Dendritic cell treated with granulocyte-macrophage colony-stimulating factor and Interleukin-4, amounts not matched to agents 40 ng/mL and 50 ng/mL, for 4 days (primary cell): Measurements from ENCODE around the gene PNMA6F.
"Not testable (repeated sequence)": the region's sequence is repeated elsewhere in the genome, so short reads cannot be mapped to it uniquely, and the experiment has no call there.

ENCODE experiments used
- H3K27ac Mint-ChIP-seq: one replicate; pipeline ENCODE4 v1.8.0; 2022; ENCODE audit warnings: mild to moderate bottlenecking, mixed read lengths
- H3K27me3 Mint-ChIP-seq: one replicate; pipeline ENCODE4 v1.8.0; 2022; ENCODE audit warnings: mild to moderate bottlenecking, mixed read lengths
- H3K36me3 Mint-ChIP-seq: one replicate; pipeline ENCODE4 v1.8.0; 2022; ENCODE audit warnings: low read depth, mixed read lengths
- H3K4me1 Mint-ChIP-seq: one replicate; pipeline ENCODE4 v1.8.0; 2022; ENCODE audit warnings: low read depth, mixed read lengths
- H3K4me3 Mint-ChIP-seq: one replicate; pipeline ENCODE4 v1.8.0; 2022; ENCODE audit warnings: mild to moderate bottlenecking, moderate library complexity, mixed read lengths
- H3K9me3 Mint-ChIP-seq: one replicate; pipeline ENCODE4 v1.8.0; 2022; ENCODE audit warnings: mixed read lengths
- intact Hi-C: fragments of 100-400 bp; cut with micrococcal nuclease; formaldehyde crosslinking; loops from one replicate; pipeline ENCODE4 v1.15.0; 2022

Gene PNMA6F

GRCh38 chrX:153302796-153303195 is 18.8 kb downstream of the PNMA6F start:
- H3K4me1 Mint-ChIP-seq, result no peaks in the 10 kb centered on the region
- intact Hi-C loops, result no loop called here
- peaks cover 42% of the 10 kb centered on the region for H3K27me3 Mint-ChIP-seq
- no peak overlapping the region for H3K4me3 Mint-ChIP-seq
- no peak overlapping the region for H3K27ac Mint-ChIP-seq
- no peaks in the 10 kb centered on the region for H3K9me3 Mint-ChIP-seq
- H3K36me3 Mint-ChIP-seq, result no peaks in the 10 kb centered on the region

GRCh38 chrX:153301746-153302145 is 19.8 kb downstream of the PNMA6F start:
- no peaks in the 10 kb centered on the region for H3K9me3 Mint-ChIP-seq
- no peak overlapping the region for H3K27ac Mint-ChIP-seq
- H3K27me3 Mint-ChIP-seq, result peaks cover 44% of the 10 kb centered on the region
- H3K4me3 Mint-ChIP-seq, result no peak overlapping the region
- no peaks in the 10 kb centered on the region for H3K4me1 Mint-ChIP-seq
- H3K36me3 Mint-ChIP-seq, result no peaks in the 10 kb centered on the region
- intact Hi-C loops, result no loop called here

DNA sequence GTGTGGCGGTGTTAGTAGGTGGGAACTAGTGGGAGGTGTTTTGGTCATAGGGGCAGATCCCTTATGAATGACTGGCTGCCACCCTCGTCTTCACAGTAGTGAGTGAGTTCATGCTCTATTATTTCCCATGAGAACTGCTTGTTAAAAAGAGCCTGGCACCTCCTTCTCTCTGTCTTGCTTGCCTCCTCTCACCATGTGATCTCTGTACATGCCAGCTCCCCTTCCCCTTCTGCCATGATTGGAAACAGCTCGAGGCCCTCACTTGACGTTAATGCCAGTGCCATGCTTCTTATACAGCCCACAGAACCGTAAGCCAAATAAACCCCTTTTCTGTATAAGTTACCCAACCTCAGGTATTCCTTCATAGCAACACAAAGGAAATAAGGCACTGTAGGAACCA is 21.7 kb downstream of the PNMA6F start:
- Mint-ChIP-seq H3K9me3 (no peaks in the 10 kb centered on the region), H3K36me3 (no peaks in the 10 kb centered on the region)
- intact Hi-C loops, result no loop called here

DNA sequence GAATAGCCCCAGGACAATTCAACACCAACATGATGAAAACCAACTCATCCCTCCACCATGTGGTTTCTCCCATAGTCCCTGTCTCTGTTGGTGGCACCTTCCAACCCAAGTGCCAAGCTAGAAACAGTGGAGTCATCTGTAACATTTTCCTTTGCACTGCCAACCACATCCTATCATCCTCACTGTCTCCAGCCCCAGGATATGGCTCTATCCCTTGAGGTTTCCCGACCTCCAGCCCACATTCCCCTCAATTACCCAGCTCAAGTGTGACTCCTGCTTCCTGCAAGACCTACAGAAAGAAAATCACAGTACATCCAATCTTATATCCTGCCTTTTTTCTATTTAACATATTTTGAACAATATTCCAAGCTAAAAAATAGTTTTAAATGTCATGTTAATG is 24.2 kb downstream of the PNMA6F start:
- H3K4me1 Mint-ChIP-seq, result peaks cover 6% of the 10 kb centered on the region
- peaks cover 24% of the 10 kb centered on the region for H3K27me3 Mint-ChIP-seq
- no peak overlapping the region for H3K27ac Mint-ChIP-seq
- no peaks in the 10 kb centered on the region for H3K9me3 Mint-ChIP-seq
- no peaks in the 10 kb centered on the region for H3K36me3 Mint-ChIP-seq
- H3K4me3 Mint-ChIP-seq, result no peak overlapping the region
- intact Hi-C loops, result no loop called here

More for the DNA sequence above, 21.7 kb downstream of the PNMA6F start:
- H3K27me3 Mint-ChIP-seq, result peaks cover 44% of the 10 kb centered on the region
- no peak overlapping the region for H3K27ac Mint-ChIP-seq
- no peaks in the 10 kb centered on the region for H3K4me1 Mint-ChIP-seq
- no peak overlapping the region for H3K4me3 Mint-ChIP-seq

DNA sequence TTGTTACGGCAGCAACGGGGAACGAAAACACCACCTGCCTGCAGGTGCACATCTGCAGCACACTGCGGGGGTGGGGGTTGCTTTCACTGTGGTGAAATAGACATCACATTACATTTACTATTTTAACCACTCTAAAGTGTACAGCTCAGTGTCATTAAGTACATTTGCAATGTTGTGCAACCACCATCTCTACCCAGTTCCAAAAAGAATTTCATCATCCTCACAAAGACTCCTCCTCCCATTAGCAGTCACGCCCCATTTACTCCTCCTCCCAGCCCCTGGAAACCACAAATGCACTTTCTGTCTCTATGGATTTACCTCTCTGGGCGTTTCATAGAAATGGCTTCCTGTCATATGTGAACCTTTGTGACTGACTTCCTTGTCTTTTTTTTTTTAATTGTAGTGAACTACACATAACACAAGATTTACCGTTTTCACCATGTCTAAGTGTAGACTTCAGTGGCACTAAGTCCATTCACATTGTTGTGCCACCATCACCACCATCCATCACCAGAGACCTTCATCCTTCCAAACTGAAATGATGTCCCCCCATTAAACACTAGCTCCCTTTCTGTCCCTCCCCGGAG is 28.0 kb downstream of the PNMA6F start:
- H3K4me3 Mint-ChIP-seq, H3K27ac Mint-ChIP-seq, intact Hi-C loops, H3K36me3 Mint-ChIP-seq, H3K9me3 Mint-ChIP-seq, H3K27me3 Mint-ChIP-seq, H3K4me1 Mint-ChIP-seq: not testable (repeated sequence)

GRCh38 chrX:153288807-153289206 is 32.8 kb downstream of the PNMA6F start:
- H3K27ac Mint-ChIP-seq, H3K27me3 Mint-ChIP-seq, H3K9me3 Mint-ChIP-seq, intact Hi-C loops, H3K36me3 Mint-ChIP-seq, H3K4me3 Mint-ChIP-seq, H3K4me1 Mint-ChIP-seq: not testable (repeated sequence)

GRCh38 chrX:153285678-153286077 is 35.9 kb downstream of the PNMA6F start:
- H3K4me1 Mint-ChIP-seq, H3K36me3 Mint-ChIP-seq, H3K9me3 Mint-ChIP-seq, H3K27me3 Mint-ChIP-seq, H3K27ac Mint-ChIP-seq, intact Hi-C loops, H3K4me3 Mint-ChIP-seq: not testable (repeated sequence)

DNA sequence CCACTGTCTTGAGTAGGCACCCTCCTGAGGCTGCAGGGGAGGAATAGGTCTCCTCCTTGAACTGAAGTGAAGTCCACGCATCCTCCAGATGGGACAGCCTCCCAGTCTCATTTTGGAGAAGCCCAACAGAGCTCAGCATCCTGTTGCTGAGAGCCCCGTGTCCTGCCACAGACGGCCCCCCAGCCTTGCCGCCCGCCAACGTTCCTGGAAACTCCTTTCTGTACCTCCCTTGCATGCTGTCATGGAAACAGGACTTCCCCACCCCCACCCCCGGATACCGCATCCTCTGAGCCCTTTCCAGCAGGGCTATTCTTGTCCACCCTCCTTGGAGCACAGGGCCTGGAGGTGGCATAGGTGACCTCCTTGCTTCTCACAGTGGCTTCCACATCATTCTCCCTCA is 37.6 kb downstream of the PNMA6F start:
- H3K9me3 Mint-ChIP-seq, H3K4me1 Mint-ChIP-seq, intact Hi-C loops, H3K4me3 Mint-ChIP-seq, H3K27ac Mint-ChIP-seq, H3K27me3 Mint-ChIP-seq, H3K36me3 Mint-ChIP-seq: not testable (repeated sequence)

GRCh38 chrX:153281784-153282183 is 39.8 kb downstream of the PNMA6F start:
- H3K4me1 Mint-ChIP-seq, intact Hi-C loops, H3K27ac Mint-ChIP-seq, H3K4me3 Mint-ChIP-seq, H3K36me3 Mint-ChIP-seq, H3K9me3 Mint-ChIP-seq, H3K27me3 Mint-ChIP-seq: not testable (repeated sequence)

- H3K36me3 Mint-ChIP-seq, H3K4me1 Mint-ChIP-seq, H3K27me3 Mint-ChIP-seq, intact Hi-C loops, H3K9me3 Mint-ChIP-seq, H3K27ac Mint-ChIP-seq, H3K4me3 Mint-ChIP-seq: not testable (repeated sequence)
Measured at GRCh38 chrX:153279304-153279703, 42.3 kb downstream of the PNMA6F start.

- H3K9me3 Mint-ChIP-seq, H3K4me1 Mint-ChIP-seq, H3K36me3 Mint-ChIP-seq, intact Hi-C loops, H3K27ac Mint-ChIP-seq, H3K27me3 Mint-ChIP-seq, H3K4me3 Mint-ChIP-seq: not testable (repeated sequence)
Measured at GRCh38 chrX:153276049-153276448, 45.5 kb downstream of the PNMA6F start.

DNA sequence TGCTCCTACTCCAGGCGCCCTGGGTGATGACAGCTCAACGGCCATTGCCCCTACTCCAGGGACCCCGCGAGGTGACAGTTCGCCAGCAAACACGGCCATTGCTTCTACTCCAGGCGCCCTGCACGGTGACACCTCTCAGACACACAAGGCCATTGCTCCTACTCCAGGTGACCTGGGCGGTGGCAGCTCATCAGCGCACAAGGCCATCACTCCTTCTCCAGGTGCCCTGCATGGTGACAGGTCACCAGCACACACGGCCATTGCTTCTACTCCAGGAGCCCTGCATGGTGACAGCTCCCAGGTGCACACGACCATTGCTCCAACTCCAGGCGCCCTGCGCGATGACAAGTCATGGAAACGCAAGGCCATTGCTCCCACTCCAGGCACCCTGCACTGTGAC is 46.1 kb downstream of the PNMA6F start:
- H3K27ac Mint-ChIP-seq, H3K27me3 Mint-ChIP-seq, H3K4me3 Mint-ChIP-seq, H3K9me3 Mint-ChIP-seq, H3K36me3 Mint-ChIP-seq, intact Hi-C loops, H3K4me1 Mint-ChIP-seq: not testable (repeated sequence)

DNA sequence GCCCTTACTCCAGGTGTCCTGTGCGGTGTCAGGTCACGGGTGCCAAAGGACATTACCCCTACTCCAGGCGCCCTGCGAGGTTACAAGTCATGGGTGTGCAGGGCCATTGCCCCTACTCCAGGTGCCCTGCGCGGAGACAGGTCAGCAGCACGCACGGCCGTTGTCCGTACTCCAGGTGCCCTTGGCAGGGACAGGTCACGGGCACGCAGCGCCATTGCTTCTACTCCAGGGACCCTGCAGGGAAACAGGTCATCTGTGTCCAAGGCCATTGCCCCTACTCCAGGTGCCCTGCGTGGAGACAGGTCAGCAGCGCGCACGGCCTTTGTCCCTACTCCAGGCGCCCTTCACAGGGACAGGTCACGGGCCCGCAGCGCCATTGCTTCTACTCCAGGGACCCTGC is 49.0 kb downstream of the PNMA6F start:
- H3K27me3 Mint-ChIP-seq, H3K9me3 Mint-ChIP-seq, intact Hi-C loops, H3K36me3 Mint-ChIP-seq, H3K4me3 Mint-ChIP-seq, H3K27ac Mint-ChIP-seq, H3K4me1 Mint-ChIP-seq: not testable (repeated sequence)

DNA sequence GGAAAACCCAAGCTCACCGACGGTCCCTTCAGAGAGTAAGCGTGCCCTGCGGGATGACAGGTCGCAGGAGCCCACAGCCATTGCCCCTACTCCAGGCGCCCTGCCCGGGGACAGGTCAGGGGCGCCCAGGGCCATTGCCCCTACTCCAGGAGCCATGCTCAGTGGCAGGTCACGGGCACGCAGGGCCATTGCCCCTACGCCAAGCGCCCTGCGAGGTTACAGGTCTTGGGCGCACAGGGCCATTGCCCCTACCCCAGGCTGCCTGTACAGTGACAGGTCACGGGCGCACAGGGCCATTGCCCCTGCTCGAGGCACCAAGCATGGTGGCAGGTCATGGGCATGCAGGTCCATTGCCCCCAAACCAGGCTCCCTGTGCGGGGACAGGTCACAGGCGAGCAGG is 49.5 kb downstream of the PNMA6F start:
- H3K36me3 Mint-ChIP-seq, H3K9me3 Mint-ChIP-seq, H3K4me3 Mint-ChIP-seq, H3K27me3 Mint-ChIP-seq, H3K27ac Mint-ChIP-seq, intact Hi-C loops, H3K4me1 Mint-ChIP-seq: not testable (repeated sequence)
